ENCODE measurements around the gene RCL1. TPM values are rescaled to one million over a fixed set of nuclear protein-coding genes. Genes with fewer than 3 reads are reported as not detected.

The RCL1 gene
- total RNA-seq, 1 donor from 2014 or later, result 22.9 TPM

- H3K27ac ChIP-seq, result peak overlapping the region; percentile 8
- no peak for DNase-seq
- intact Hi-C loops (cut with DNase I), result no loop called here
These were observed 4.5 kb downstream of the RCL1 start for GRCh38 chr9:4796988-4797853.

GRCh38 chr9:4797854-4798150, 5.1 kb downstream of the RCL1 start:
- H3K27me3 ChIP-seq (ENCODE audit: low read depth), result no peaks in the 10 kb centered on the region
- DNase-seq, result no peak
- H3K9me3 ChIP-seq, result no peaks in the 10 kb centered on the region
- intact Hi-C loops (cut with DNase I), result no loop called here
- no peak for ATAC-seq
- H3K27ac ChIP-seq, result peak overlapping the region; percentile 8
- H3K36me3 ChIP-seq, result no peaks in the 10 kb centered on the region
- H3K4me3 ChIP-seq, result no peak overlapping the region
- no peak for TF ChIP-seq CTCF (IDR thresholded peaks at IDR 0.05)
- peaks cover 48% of the 10 kb centered on the region for H3K4me1 ChIP-seq

More at GRCh38 chr9:4796988-4797853, 4.5 kb downstream of the RCL1 start:
- Histone ChIP-seq H3K27me3 (ENCODE audit: low read depth) (no peaks in the 10 kb centered on the region), H3K9me3 (no peaks in the 10 kb centered on the region), H3K4me3 (no peak overlapping the region), H3K4me1 (peaks cover 48% of the 10 kb centered on the region), H3K36me3 (no peaks in the 10 kb centered on the region)
- no peak for ATAC-seq
- TF ChIP-seq CTCF (IDR thresholded peaks at IDR 0.05), result peak; percentile 70

GRCh38 chr9:4798281-4799032, 5.7 kb downstream of the RCL1 start:
- H3K36me3 ChIP-seq, result no peaks in the 10 kb centered on the region
- intact Hi-C loops (cut with DNase I), result no loop called here
- no peak overlapping the region for H3K4me3 ChIP-seq
- no peak for DNase-seq
- H3K27me3 ChIP-seq (ENCODE audit: low read depth), result no peaks in the 10 kb centered on the region
- no peak for ATAC-seq
- peaks cover 48% of the 10 kb centered on the region for H3K4me1 ChIP-seq
- TF ChIP-seq CTCF (IDR thresholded peaks at IDR 0.05), result no peak
- peak overlapping the region; percentile 8 for H3K27ac ChIP-seq
- no peaks in the 10 kb centered on the region for H3K9me3 ChIP-seq

GRCh38 chr9:4799033-4799430, 6.3 kb downstream of the RCL1 start:
- intact Hi-C loops (cut with DNase I), result no loop called here
- H3K27ac ChIP-seq, result peak overlapping the region; percentile 21

GRCh38 chr9:4799775-4800174, 7.0 kb downstream of the RCL1 start:
- ATAC-seq (no peak), DNase-seq (no peak)
- TF ChIP-seq CTCF (IDR thresholded peaks at IDR 0.05), result no peak
- H3K27ac ChIP-seq, result peak overlapping the region; percentile 15
- H3K9me3 ChIP-seq, result no peaks in the 10 kb centered on the region
- no peaks in the 10 kb centered on the region for H3K36me3 ChIP-seq
- H3K4me1 ChIP-seq, result peaks cover 36% of the 10 kb centered on the region
- no peak overlapping the region for H3K4me3 ChIP-seq
- H3K27me3 ChIP-seq (ENCODE audit: low read depth), result no peaks in the 10 kb centered on the region
- intact Hi-C loops (cut with DNase I), result no loop called here

More at GRCh38 chr9:4799033-4799430, 6.3 kb downstream of the RCL1 start:
- H3K4me1 ChIP-seq, result peaks cover 43% of the 10 kb centered on the region
- H3K9me3 ChIP-seq, result no peaks in the 10 kb centered on the region
- DNase-seq (no peak), ATAC-seq (no peak)
- H3K36me3 ChIP-seq, result no peaks in the 10 kb centered on the region
- TF ChIP-seq CTCF (IDR thresholded peaks at IDR 0.05), result no peak
- H3K4me3 ChIP-seq, result no peak overlapping the region
- no peaks in the 10 kb centered on the region for H3K27me3 ChIP-seq (ENCODE audit: low read depth)
